Right cardiac atrium (tissue), 5 donors: ENCODE data around the gene TRPM1. TPM values are rescaled to one million over a fixed set of nuclear protein-coding genes. Genes with fewer than 3 reads are reported as not detected.
A peak's percentile ranks its signal among the peaks of the same experiment; 100 is the strongest.
"Not testable (repeated sequence)": the region's sequence is repeated elsewhere in the genome, so short reads cannot be mapped to it uniquely, and the experiment has no call there.

Source experiments
- ATAC-seq, 2 donors: fragments of 200-7000 bp; cut with Tn5 transposase; one replicate each; pipeline versions ENCODE4 v1.8.0 to v1.9.1; 2020; ENCODE audit warnings: moderate library complexity in 2 of 2, mild to moderate bottlenecking in 1 of 2
- DNase-seq, 3 donors: peaks; one replicate each; pipeline ENCODE4 v3.0.0-alpha.2; 2020
- H3K27ac ChIP-seq: one replicate; pipeline ENCODE4 v1.5.1; 2013; ENCODE audit warnings: mild to moderate bottlenecking, low read length, control low read depth, moderate library complexity
- H3K27me3 ChIP-seq: one replicate; pipeline ENCODE4 v1.6.1; 2013; ENCODE audit not compliant: control insufficient read depth, insufficient read depth
- H3K4me1 ChIP-seq: one replicate; pipeline ENCODE4 v1.6.1; 2013; ENCODE audit warnings: low read length; ENCODE audit not compliant: control insufficient read depth, insufficient read depth
- H3K4me3 ChIP-seq: one replicate; pipeline ENCODE4 v1.5.1; 2013; ENCODE audit warnings: low read length, control low read depth
- H3K9me3 ChIP-seq: one replicate; pipeline ENCODE4 v1.6.1; 2013; ENCODE audit warnings: low read length; ENCODE audit not compliant: control insufficient read depth
- WGBS: extraction: QIAGEN DNeasy Blood & Tissue Kit; methylation state at CpG from one replicate; pipeline ENCODE4 v1.1.7; 2013; 5-methylcytosine and 5-hydroxymethylcytosine counted together
- intact Hi-C, 4 donors: fragments of 100-400 bp; cut with DNase I; formaldehyde crosslinking; loops; one replicate each; pipeline versions ENCODE4 v1.11.0 to v1.14.0; 2022 to 2023
- polyA plus RNA-seq: library from polyadenylated mRNA; stranded (reverse); fragments of 200-250 nt; gene quantifications from one replicate; pipeline ENCODE4 v1.2.3, GENCODE V29; 2013
- total RNA-seq, 4 donors: library from RNA; stranded (reverse); fragmentation: NEBNext Ultra II Directional; extraction: Animal tissue kit (Norgen Biotek cat#: 25700); gene quantifications; one replicate each; pipeline ENCODE4 v1.2.1, GENCODE V29; 2021
- donor health status: healthy with polysubstance abuse.
- donor health status: DM: no; HTN: yes; CAD: no.
- donor health status: DM: no; HTN: no; CAD: no.
- donor health status: DM: no; HTN: yes; CAD: no; lungs with severe emphysema.
- donor health status: DM: yes; HTN: yes; CAD: no.

Gene TRPM1
- total and polyA plus RNA-seq, 5 donors: 0.14 TPM; not detected in 4

GRCh38 chr15:31096563-31096962, 5.0 kb downstream of the TRPM1 start:
- WGBS: 93% methylated on average over 5 of the region's 5 CpGs
- intact Hi-C loops: no loop called here
- no peaks in the 10 kb centered on the region for H3K9me3 ChIP-seq
- no peak for ATAC-seq
- H3K27ac ChIP-seq: no peak overlapping the region
- H3K4me1 ChIP-seq: peaks cover 2% of the 10 kb centered on the region
- H3K4me3 ChIP-seq: no peak overlapping the region
- DNase-seq: peak in 1 of 3 donors; percentile 48
- no peaks in the 10 kb centered on the region for H3K27me3 ChIP-seq

- Histone ChIP-seq H3K4me3 (no peak overlapping the region), H3K9me3 (no peaks in the 10 kb centered on the region), H3K27ac (no peak overlapping the region), H3K4me1 (no peaks in the 10 kb centered on the region), H3K27me3 (no peaks in the 10 kb centered on the region)
- 84% methylated on average over 6 of the region's 6 CpGs for WGBS
- intact Hi-C loops: no loop called here
- ATAC-seq (no peak), DNase-seq (no peak)
Observed at GRCh38 chr15:31091481-31091880, 10.0 kb downstream of the TRPM1 start.

DNA sequence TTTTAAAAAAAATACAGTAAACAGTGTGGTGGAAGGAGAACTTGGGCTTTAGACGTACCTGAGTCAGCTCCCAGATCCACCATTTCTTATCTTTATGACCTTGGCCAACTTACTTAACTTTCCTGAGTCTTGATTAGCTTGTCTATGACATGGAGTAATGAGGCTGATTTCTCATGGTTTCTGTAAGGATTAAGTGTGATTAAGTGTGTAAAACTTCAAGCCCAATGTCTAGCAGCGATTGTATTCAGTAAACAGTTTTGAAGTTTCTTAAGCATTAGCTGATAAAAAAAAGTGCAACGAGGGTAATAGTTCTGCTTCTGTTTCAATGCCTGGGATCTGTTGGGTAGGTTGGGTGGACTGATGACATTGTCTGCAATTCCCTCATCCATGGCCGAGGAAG, 10.8 kb downstream of the TRPM1 start:
- Histone ChIP-seq H3K4me3 (no peak overlapping the region), H3K27ac (no peak overlapping the region), H3K9me3 (no peaks in the 10 kb centered on the region), H3K4me1 (no peaks in the 10 kb centered on the region), H3K27me3 (no peaks in the 10 kb centered on the region)
- 74% methylated on average over 4 of the region's 4 CpGs for WGBS
- ATAC-seq (no peak), DNase-seq (no peak)
- intact Hi-C loops: no loop called here

GRCh38 chr15:31089368-31090047, 12.0 kb downstream of the TRPM1 start:
- no peak for DNase-seq
- H3K27me3 ChIP-seq: no peaks in the 10 kb centered on the region
- intact Hi-C loops: no loop called here
- no peak overlapping the region for H3K4me3 ChIP-seq
- H3K27ac ChIP-seq: no peak overlapping the region
- no peaks in the 10 kb centered on the region for H3K9me3 ChIP-seq
- ATAC-seq: no peak
- WGBS: 82% methylated on average over 18 of the region's 18 CpGs
- H3K4me1 ChIP-seq: no peaks in the 10 kb centered on the region

DNA sequence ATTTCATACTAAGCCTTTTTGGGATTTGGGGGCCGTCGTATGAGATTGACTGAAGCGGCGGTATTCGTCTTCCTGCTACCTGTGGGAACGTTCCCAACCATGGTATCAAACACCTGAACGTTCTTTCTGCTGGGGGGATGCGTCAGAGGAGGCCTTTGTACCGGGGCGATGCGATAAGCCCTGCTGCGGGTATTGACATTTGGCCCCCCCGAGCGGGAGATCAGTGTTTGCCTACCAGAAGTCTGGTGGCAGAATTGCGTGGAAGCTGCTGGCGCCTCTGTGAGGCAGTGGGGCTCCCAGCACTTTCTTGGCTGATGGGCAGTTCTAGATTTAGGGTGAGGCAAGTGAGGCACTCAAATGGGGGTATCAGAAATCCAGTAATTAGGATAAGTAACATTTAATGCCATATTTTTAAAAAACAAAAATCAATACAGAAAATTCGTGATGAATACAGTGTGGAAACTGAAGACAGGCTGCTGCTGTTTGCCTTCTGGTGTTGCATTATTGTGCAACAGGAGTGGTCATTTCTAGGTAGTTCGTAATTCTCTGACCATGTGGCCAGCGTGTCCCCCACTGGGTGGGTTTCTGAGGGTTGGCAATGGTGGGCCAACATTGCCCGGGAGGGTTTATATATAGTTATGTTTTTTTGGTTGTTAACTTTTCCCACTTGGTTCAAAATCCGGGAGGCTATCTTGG, 12.7 kb downstream of the TRPM1 start:
- Histone ChIP-seq H3K9me3 (no peaks in the 10 kb centered on the region), H3K27me3 (no peaks in the 10 kb centered on the region), H3K4me1 (no peaks in the 10 kb centered on the region), H3K4me3 (no peak overlapping the region), H3K27ac (no peak overlapping the region)
- DNase-seq (no peak), ATAC-seq (no peak)
- 90% methylated on average over 21 of the region's 21 CpGs for WGBS
- intact Hi-C loops: no loop called here

- H3K27ac ChIP-seq, DNase-seq, H3K27me3 ChIP-seq, intact Hi-C loops, H3K4me3 ChIP-seq, ATAC-seq, H3K4me1 ChIP-seq, H3K9me3 ChIP-seq: not testable (repeated sequence)
- WGBS: 86% methylated on average over 8 of the region's 8 CpGs
Observed at GRCh38 chr15:31088041-31088440, 13.5 kb downstream of the TRPM1 start.

- 94% methylated on average over 4 of the region's 4 CpGs for WGBS
- Histone ChIP-seq H3K9me3 (no peaks in the 10 kb centered on the region), H3K4me3 (no peak overlapping the region), H3K27ac (no peak overlapping the region), H3K27me3 (no peaks in the 10 kb centered on the region), H3K4me1 (no peaks in the 10 kb centered on the region)
- intact Hi-C loops: no loop called here
- ATAC-seq (no peak), DNase-seq (no peak)
Observed at GRCh38 chr15:31086344-31086743, 15.2 kb downstream of the TRPM1 start.

DNA sequence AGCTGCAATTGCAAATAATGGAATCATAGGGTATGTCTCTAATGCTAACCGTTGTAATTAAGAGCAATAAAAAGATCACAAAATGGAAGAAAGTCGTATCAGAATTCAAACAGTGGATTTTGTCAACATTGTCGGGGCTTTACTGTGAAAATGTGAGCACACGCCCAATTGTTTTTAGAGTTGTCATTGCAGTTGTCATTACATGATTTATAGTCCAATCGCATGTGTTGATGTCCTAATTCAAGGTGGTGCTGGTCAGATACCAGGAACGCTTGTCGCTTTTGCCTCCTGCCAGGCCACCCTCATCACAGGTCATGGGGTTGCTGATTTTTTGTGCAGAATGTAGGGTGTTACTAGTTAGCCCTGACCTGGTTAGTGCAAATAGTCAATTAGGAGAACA, 16.2 kb downstream of the TRPM1 start:
- ATAC-seq: no peak
- Histone ChIP-seq H3K27ac (no peak overlapping the region), H3K4me3 (no peak overlapping the region), H3K9me3 (no peaks in the 10 kb centered on the region), H3K4me1 (peaks cover 4% of the 10 kb centered on the region), H3K27me3 (no peaks in the 10 kb centered on the region)
- 90% methylated on average over 7 of the region's 7 CpGs for WGBS
- DNase-seq: no peak
- intact Hi-C loops: no loop called here

GRCh38 chr15:31084176-31084575, 17.3 kb downstream of the TRPM1 start:
- Histone ChIP-seq H3K27me3 (no peaks in the 10 kb centered on the region), H3K4me1 (peaks cover 4% of the 10 kb centered on the region), H3K27ac (no peak overlapping the region), H3K9me3 (no peaks in the 10 kb centered on the region), H3K4me3 (no peak overlapping the region)
- intact Hi-C loops: no loop called here
- WGBS: 84% methylated on average over 6 of the region's 6 CpGs
- ATAC-seq (no peak), DNase-seq (no peak)

- ATAC-seq: no peak
- Histone ChIP-seq H3K27me3 (no peaks in the 10 kb centered on the region), H3K27ac (no peak overlapping the region), H3K4me1 (peaks cover 4% of the 10 kb centered on the region), H3K4me3 (no peak overlapping the region), H3K9me3 (no peaks in the 10 kb centered on the region)
- intact Hi-C loops: no loop called here
- no peak for DNase-seq
- WGBS: 77% methylated on average over 6 of the region's 6 CpGs
Observed at GRCh38 chr15:31083370-31083780, 18.1 kb downstream of the TRPM1 start.

GRCh38 chr15:31082771-31083369, 18.7 kb downstream of the TRPM1 start:
- Histone ChIP-seq H3K27me3 (no peaks in the 10 kb centered on the region), H3K4me3 (no peak overlapping the region), H3K27ac (no peak overlapping the region), H3K9me3 (no peaks in the 10 kb centered on the region), H3K4me1 (peaks cover 4% of the 10 kb centered on the region)
- intact Hi-C loops: no loop called here
- ATAC-seq (no peak), DNase-seq (no peak)
- WGBS: 79% methylated on average over 11 of the region's 11 CpGs
